ENCODE results near the gene ZDHHC21.

Gene ZDHHC21

GRCh38 chr9:14704281-14704680 is 11.0 kb upstream of the ZDHHC21 start:
- TF ChIP-seq EP300 (IDR thresholded peaks at IDR 0.05; ENCODE audit: borderline replicate concordance) (no peak), CEBPB (IDR thresholded peaks at IDR 0.05) (no peak), MAX (IDR thresholded peaks at IDR 0.05) (no peak), FOXM1 (IDR thresholded peaks at IDR 0.05; ENCODE audit: borderline replicate concordance, low read depth) (no peak), TCF12 (IDR thresholded peaks at IDR 0.05; ENCODE audit: low read depth) (no peak), NFIC (IDR thresholded peaks at IDR 0.05) (no peak), EGR1 (IDR thresholded peaks at IDR 0.05) (no peak), CREB1 (IDR thresholded peaks at IDR 0.05; ENCODE audit: low read depth) (no peak), RAD21 (IDR thresholded peaks at IDR 0.05; ENCODE audit: low read depth) (no peak), YY1 (IDR thresholded peaks at IDR 0.05; ENCODE audit: low read depth) (no peak), TEAD4 (IDR thresholded peaks at IDR 0.05) (no peak), TAF1 (IDR thresholded peaks at IDR 0.05; ENCODE audit: low read depth) (no peak), USF1 (IDR thresholded peaks at IDR 0.05) (no peak), ZBTB7A (IDR thresholded peaks at IDR 0.05; ENCODE audit: low read depth) (no peak)
- TF ChIP-seq, protein P1, sequence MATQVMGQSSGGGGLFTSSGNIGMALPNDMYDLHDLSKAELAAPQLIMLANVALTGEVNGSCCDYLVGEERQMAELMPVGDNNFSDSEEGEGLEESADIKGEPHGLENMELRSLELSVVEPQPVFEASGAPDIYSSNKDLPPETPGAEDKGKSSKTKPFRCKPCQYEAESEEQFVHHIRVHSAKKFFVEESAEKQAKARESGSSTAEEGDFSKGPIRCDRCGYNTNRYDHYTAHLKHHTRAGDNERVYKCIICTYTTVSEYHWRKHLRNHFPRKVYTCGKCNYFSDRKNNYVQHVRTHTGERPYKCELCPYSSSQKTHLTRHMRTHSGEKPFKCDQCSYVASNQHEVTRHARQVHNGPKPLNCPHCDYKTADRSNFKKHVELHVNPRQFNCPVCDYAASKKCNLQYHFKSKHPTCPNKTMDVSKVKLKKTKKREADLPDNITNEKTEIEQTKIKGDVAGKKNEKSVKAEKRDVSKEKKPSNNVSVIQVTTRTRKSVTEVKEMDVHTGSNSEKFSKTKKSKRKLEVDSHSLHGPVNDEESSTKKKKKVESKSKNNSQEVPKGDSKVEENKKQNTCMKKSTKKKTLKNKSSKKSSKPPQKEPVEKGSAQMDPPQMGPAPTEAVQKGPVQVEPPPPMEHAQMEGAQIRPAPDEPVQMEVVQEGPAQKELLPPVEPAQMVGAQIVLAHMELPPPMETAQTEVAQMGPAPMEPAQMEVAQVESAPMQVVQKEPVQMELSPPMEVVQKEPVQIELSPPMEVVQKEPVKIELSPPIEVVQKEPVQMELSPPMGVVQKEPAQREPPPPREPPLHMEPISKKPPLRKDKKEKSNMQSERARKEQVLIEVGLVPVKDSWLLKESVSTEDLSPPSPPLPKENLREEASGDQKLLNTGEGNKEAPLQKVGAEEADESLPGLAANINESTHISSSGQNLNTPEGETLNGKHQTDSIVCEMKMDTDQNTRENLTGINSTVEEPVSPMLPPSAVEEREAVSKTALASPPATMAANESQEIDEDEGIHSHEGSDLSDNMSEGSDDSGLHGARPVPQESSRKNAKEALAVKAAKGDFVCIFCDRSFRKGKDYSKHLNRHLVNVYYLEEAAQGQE (IDR thresholded peaks at IDR 0.05; ENCODE audit: low read depth) = no peak

- TF ChIP-seq FOXM1 (IDR thresholded peaks at IDR 0.05; ENCODE audit: borderline replicate concordance, low read depth) (no peak), USF1 (IDR thresholded peaks at IDR 0.05) (no peak), CREB1 (IDR thresholded peaks at IDR 0.05; ENCODE audit: low read depth) (no peak), YY1 (IDR thresholded peaks at IDR 0.05; ENCODE audit: low read depth) (no peak), ZBTB7A (IDR thresholded peaks at IDR 0.05; ENCODE audit: low read depth) (no peak), TAF1 (IDR thresholded peaks at IDR 0.05; ENCODE audit: low read depth) (no peak)
- TF ChIP-seq, protein P1 (IDR thresholded peaks at IDR 0.05; ENCODE audit: low read depth) = no peak
These were observed 9.0 kb upstream of the ZDHHC21 start for GRCh38 chr9:14702200-14702720.

DNA sequence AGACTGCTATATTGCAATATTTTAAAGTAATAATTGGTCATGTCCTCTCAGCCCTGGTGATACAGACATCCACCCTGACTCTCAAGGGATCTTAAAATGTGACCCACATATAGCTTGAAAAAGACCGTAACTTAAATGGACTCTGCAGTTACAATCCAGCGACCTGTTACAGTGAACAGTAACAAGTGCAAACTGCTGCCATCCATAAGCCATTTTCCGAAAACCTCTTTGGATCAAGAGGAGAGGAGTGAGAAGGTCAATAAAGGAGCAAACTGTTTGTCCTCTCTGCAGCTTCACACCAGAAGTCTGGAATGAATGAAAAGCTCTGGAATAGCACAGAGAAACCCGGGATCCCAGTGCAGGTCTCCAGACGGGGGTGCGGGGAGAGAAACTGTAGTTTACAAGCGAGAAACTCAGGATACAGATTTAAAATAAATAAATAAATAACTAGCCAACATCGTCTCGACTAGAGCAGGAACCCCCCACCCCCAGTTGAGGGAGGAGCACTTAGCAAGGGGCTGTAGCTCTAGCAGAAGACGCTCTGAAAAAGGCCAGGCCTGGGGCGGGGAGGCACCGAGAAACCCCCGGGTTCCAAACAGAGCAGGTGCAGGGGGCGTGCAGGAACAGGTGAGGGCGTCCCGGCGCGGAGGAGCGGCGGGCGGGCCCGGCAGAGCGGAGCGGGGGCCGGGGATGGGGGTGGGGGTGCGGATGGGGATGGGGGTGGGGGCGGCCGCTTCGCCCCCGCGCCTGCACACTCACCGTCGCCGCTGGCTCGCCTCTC is 572 bp downstream of the ZDHHC21 start:
- no peak for TF ChIP-seq EP300 (IDR thresholded peaks at IDR 0.05; ENCODE audit: borderline replicate concordance)
- TF ChIP-seq TEAD4 (IDR thresholded peaks at IDR 0.05) = no peak
- TF ChIP-seq MAX (IDR thresholded peaks at IDR 0.05) = no peak
- no peak for TF ChIP-seq TAF1 (IDR thresholded peaks at IDR 0.05; ENCODE audit: low read depth)
- no peak for TF ChIP-seq USF1 (IDR thresholded peaks at IDR 0.05)
- no peak for TF ChIP-seq CREB1 (IDR thresholded peaks at IDR 0.05; ENCODE audit: low read depth)
- no peak for TF ChIP-seq RAD21 (IDR thresholded peaks at IDR 0.05; ENCODE audit: low read depth)
- TF ChIP-seq, protein P1 (IDR thresholded peaks at IDR 0.05; ENCODE audit: low read depth) = no peak
- no peak for TF ChIP-seq ZBTB7A (IDR thresholded peaks at IDR 0.05; ENCODE audit: low read depth)
- no peak for TF ChIP-seq EGR1 (IDR thresholded peaks at IDR 0.05)
- TF ChIP-seq NFIC (IDR thresholded peaks at IDR 0.05) = no peak
- TF ChIP-seq YY1 (IDR thresholded peaks at IDR 0.05; ENCODE audit: low read depth) = no peak
- no peak for TF ChIP-seq CEBPB (IDR thresholded peaks at IDR 0.05)

Data from Ishikawa (cell line).